Ureter (tissue), 1 donor: ENCODE data around the gene TMEM62. TPM values are rescaled to one million over a fixed set of nuclear protein-coding genes. Genes with fewer than 3 reads are reported as not detected.
A peak's percentile ranks its signal among the peaks of the same experiment; 100 is the strongest.
"Not testable (repeated sequence)": the region's sequence is repeated elsewhere in the genome, so short reads cannot be mapped to it uniquely, and the experiment has no call there.

Experiments
- DNase-seq: peaks from one replicate; pipeline ENCODE4 v3.0.0-alpha.2; 2020; ENCODE audit warnings: low spot score
- total RNA-seq: library from RNA; stranded (reverse); gene quantifications from one replicate; pipeline ENCODE4 v1.2.4, GENCODE V29; 2023
- donor health status: DM: yes; HTN: yes; CAD: no.

TMEM62 gene
- total RNA-seq, 1 donor from 2014 or later = 35.8 TPM

DNA sequence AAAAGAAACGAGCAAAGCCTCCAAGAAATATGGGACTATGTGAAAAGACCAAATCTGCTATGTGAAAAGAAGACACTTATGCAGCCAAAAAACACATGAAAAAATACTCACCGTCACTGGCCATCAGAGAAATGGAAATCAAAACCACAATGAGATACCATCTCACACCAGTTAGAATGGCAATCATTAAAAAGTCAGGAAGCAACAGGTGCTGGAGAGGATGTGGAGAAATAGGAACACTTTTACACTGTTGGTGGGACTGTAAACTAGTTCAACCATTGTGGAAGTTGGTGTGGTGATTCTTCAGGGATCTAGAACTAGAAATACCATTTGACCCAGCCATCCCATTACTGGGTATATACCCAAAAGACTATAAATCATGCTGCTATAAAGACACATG is 43.8 kb downstream of the TMEM62 start:
- not testable (repeated sequence) for DNase-seq

DNA sequence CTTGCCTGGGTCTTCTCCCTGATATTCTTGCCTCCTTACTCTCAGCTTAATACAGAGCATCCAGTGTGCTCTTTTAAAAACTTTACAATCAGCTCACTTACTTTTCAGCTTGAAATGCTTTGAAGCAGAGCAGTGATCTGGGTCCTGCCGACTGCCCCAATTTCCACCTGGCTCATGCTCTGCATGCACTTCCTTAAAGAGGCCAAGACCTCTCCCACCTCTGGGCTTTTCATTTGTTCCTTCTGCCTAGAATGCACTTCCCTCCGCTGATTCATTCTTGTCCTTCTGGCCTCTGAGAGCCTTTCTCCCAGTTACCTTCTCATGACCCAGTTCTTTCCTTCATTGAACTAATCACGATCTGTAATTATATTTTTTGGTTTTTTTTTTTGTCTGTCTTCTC is 49.9 kb downstream of the TMEM62 start:
- DNase-seq = no peak

DNA sequence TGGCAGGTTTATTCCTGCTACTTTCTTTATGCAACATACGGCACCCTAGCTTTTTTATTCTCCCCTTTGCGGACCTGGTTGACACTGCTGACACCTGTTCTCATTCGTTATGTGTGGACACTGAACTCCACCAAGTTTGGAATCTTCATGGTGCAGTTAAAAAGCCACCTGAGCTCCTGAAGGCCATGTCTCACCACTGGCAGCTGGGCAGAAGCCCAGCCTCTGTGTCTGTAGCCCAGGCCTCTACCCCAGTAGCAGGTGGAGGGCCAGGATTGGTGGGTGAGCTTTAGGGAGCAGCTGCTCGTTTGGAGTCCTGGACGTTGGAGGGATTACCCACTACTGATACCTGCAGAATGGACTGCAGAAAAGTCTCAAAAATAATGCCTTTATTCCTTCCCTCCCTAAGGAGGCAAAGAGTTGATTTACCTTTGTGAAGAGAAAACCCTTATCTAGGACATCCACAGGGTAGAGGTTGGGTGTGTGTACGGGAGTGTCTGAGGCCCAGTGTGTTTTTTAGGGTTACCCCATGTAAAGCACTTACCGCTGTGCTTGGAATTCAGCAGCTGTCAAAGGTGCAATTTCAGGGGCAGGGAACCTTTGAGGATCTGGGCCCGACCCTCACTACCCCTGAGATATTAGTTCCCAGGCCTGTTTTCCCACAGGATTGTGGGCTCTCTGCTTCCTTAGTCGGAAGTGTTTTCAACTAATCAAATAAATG is 51.2 kb downstream of the TMEM62 start:
- DNase-seq = no peak

DNA sequence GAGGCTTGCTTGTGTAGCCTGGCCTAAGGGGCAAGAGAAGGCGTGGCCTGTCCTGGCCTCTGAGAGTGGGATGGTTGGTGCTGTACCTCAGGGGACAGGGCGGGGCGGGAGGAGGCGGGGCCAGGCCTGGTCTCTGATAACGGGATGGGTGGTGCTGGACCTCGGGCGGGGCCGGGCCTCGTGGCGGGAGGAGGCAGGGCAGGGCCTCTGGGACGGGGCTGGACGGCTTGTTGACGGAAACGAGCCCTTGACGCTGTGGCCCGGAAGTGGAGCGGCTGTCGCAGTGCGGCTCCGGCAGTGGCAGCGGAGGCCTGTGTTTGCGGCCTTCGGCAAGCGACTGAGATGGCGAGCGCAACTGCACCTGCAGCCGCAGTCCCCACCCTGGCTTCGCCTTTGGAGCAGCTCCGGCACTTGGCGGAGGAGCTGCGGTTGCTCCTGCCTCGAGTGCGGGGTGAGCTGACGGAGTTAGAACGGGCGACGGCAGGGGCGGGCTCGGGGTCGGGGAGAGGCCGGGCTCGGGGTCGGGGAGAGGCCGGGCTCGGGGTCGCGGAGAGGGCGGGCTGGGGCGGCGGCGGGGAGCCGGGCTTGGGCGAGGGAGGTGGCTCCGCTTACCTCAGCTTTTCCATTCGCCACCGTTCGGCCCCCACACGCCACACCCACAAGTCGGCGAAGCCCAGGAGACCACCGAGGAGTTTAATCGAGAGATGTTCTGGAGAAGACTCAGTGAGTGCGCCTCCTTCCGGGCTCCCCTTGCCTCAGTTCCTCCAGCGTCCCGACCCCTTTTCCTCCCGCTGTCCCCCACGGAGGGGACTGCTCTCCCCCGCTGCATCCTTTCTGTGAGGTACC is 52.0 kb downstream of the TMEM62 start, which contains the start of gene CCNDBP1:
TSS of gene CCNDBP1 (plus strand) at position 247 of the 846 bp plus-strand sequence. CDS start at position 343, 96 bp downstream.
- peak; percentile 97 for DNase-seq

DNA sequence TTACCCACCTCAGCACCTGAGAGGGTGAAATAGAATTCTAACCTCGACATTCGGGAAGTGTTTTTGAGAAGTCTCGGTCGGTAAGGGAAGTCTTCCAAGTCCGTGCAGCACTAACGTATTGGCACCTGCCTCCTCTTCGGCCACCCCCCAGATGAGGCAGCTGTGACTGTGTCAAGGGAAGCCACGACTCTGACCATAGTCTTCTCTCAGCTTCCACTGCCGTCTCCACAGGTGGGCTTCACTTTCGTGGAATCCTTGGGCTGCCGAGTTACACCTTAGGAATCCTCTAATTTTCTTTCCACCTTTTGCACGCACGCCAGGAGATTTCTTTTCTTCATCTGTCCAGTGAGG is 52.6 kb downstream of the TMEM62 start:
- DNase-seq = no peak

DNA sequence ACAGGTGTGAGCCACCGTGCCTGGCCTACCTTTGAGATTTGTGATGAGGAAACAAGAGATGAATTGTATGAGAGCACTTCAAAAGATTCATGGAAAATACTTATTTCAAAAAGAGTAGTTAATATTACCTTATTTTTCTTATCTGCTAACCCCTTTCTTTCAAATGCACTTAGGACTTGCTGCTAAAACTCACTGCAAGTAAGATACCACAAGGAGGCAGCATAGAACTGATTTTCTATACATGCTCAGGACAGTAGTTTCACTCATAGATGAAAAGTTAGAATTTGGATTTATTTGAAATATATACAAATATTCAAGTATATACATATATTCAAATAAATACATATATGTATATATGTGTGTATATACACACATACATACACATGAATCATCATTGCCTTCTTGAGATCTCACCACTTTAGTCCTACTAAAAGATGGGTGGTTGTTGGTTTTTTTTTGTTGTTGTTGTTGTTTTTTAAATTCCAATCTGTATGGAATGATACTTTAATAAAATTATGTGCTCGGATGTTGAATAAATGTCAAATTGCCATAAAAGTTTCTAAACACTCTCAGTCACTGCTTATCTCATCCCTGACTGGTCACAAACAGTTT is 54.3 kb downstream of the TMEM62 start:
- DNase-seq = no peak

DNA sequence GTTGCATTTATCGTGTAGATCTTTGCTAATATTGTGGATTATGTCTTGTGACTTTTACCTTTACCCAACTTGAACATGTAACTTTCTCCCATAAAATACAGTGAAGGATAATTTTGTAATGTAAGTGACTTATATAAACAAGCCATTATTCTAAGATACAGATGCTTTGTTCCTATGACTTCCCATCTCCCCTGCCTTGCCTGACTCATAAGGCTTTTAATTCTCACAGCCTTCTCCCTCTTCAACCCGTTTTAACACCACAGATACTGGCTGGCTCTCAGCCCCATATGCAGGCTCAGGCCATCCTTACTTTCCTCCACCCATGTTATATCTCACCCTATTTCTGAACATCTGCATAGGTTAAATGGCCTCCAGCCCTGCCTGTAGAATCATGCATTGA is 55.9 kb downstream of the TMEM62 start:
- DNase-seq = no peak

DNA sequence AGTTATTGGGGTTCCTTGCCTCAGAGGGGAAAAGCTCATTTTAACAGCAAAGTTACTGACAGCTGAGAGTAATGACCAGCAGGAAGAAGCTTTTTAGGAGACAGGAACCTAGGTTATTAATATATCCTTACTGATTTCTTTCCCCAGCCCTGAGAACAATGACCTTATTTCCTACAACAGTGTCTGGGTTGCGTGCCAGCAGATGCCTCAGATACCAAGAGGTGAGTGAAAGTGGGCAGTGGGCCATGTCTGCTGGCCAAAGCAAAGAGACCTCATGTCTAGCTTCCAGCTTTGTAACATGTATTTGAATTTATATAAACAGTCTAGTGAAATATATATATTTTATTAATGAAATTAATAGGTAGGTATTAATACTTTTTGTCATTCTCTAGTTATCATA is 56.8 kb downstream of the TMEM62 start:
- no peak for DNase-seq

DNA sequence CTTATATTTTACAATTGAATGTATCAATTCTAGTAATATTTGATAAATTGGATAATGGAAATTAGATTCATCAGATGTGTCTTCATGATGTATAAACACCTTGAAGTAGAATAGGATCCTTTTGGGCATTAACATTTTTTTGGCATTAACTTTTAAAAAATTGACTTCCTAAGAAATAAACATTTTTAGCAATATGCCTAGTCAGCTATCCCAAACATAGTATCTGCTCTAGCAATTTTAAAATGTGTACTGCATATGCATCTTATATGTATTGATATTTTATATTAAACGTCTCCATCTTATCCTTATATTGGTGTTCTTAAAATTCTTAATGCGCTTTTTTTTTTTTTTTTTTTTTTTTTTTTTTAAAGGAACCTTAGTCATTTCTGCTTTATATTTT is 60.3 kb downstream of the TMEM62 start:
- no peak for DNase-seq

DNA sequence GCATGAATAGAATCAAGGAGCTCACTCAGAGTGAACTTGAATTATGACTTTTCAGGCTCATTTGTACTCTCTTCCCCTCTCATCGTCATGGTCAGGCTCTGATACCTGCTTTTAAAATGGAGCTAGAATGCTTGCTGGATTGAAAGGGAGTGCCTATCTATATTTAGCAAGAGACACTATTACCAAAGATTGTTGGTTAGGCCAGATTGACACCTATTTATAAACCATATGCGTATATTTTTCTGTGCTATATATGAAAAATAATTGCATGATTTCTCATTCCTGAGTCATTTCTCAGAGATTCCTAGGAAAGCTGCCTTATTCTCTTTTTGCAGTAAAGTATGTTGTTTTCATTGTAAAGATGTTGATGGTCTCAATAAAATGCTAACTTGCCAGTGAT is 61.4 kb downstream of the TMEM62 start:
- DNase-seq = no peak

DNA sequence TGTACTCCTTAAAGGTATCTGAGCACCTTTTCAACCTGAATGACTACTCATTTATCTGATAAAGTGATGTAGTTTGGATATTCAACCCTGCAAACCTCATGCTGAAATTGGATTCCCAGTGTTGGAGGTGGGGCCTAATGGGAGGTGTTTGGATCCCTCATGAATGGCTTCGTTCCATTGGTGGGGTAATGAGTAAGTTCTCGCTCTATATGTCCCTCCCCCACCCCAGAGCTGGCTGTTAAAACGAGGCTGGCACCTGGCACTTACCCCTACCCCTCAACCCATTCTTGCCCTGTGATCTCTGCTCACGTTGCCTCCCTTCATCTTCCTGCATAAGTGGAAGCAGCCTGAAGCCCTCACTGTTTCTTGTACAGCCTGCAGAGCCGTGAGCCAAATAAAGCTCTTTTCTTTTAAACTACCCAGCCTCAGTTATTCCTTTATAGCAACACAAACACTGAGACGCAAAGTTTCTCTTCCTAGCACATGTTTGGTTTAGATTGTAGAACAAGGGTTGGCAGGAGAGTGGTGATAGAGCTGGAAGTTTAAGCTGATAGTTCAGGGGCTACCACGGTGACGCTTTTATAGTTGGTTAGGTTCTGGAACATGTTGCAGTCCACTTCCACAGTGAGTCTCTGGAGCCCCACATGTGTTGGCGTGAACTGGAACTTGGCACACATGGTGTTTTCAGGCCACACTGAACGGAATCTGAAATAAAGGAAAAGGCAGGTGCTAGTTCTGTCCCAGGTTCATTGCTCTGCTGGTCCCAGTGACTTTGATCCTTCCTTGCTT is 63.6 kb downstream of the TMEM62 start:
- no peak for DNase-seq

DNA sequence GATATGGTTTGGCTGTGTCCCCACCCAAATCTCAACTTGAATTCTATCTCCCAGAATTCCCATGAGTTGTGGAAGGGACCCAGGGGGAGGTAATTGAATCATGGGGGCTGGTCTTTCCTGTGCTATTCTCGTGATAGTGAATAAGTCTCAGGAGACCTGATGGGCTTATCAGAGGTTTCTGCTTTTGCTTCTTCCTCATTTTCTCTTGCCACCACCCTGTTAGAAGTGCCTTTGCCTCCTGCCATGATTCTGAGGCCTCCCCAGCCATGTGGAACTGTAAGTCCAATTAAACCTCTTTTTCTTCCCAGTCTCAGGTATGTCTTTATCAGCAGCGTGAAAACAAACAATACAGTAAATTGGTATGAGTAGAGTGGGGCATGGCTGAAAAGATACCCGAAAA is 64.4 kb downstream of the TMEM62 start:
- not testable (repeated sequence) for DNase-seq

DNA sequence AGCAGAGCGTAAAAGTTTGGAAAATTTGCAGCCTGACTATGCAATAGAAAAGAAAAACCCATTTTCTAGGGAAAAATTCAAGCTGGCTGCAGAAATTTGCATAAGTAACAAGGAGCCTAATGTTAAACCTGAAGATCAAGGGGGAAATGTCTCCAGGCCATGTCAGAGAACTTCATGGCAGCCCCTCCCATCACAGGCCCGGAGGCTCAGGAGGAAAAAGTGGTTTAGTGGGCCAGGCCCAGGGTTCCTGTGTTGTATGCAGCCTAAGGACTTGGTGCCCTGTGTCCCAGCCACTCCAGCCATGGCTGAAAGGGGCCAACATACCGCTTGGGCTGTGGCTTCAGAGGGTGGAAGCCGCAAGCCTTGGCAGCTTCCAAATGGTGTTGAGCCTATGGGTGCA is 65.2 kb downstream of the TMEM62 start:
- DNase-seq = not testable (repeated sequence)

DNA sequence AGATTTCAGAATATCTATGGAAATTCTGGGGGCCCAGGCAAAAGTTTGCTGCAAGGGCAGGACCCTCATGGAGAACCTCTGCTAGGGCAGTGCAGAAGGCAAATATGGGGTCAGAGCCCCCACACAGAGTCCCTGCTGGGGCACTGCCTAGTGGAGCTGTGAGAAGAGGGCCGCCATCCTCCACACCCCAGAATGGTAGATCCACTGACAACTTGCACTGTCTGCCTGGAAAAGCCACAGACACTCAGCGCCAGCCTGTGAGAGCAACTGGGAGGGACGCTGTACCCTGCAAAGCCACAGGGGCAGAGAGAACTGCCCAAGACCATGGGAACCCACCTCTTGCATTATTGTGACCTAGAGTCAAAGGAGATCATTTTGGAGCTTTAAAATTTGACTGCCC is 65.6 kb downstream of the TMEM62 start:
- no peak for DNase-seq

DNA sequence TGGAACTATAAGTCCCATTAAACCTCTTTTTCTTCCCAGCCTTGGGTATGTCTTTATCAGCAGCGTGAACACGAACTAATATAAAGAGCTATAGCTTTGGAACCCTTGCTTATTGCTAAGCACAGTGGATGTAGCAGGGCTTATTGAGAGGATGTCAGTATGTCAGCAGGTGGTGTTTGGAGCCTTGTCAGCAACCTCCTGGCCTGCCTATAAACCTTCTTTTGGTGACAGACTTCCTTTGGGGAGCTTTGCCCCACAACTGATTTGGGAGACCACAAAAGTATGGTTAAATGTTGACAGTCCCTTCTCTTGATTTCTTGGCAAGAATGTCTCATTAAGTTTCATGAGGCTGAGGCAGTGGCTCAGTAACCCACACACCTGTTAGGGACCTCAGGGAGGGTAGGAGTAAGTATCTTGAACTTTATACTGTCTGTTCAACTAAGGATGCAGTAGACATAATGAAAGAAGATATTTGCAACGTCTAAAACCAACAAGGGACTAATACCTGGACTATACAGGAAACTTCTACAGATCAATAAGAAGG is 66.6 kb downstream of the TMEM62 start:
- no peak for DNase-seq

DNA sequence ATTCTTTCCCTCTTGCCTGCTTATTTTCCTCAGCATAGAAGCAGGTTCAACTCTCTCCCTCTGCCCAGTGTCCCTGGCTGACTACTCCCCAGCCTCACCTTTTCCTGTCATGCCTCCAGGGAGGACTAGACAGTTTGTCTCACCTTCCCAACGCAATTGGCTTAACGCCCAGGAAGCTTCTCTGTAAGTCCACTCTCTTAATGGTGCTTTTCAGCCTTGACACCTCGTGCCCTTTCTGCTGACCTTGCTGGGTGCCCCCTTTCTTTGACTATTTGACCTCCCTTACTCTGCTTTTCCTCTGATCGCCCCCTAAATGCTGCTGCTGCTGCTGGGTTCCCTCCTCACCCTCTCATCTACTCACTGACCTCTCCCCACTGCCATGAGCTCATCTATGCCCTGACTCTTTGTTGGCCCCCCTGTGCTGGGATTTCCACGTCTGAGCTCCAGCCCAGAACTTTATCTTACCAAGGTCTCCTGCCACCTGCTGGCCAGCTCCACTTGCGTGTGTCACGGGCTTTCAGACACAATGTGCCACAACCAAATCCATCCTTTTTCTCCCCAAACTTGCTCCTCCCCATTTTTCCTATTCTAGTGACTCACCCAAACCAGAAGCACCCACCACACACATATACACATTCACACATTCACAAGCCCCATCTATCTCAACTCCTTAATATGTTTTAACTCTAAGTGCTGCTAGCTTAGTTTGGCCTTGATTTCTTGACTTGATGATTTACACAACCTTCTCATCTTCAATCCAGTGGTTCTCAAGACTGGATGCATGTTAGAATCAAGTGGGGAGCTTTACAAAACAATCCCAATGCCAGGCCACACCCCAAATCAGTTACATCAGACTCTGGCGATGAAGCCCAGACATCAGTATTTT is 70.9 kb downstream of the TMEM62 start:
- no peak for DNase-seq

DNA sequence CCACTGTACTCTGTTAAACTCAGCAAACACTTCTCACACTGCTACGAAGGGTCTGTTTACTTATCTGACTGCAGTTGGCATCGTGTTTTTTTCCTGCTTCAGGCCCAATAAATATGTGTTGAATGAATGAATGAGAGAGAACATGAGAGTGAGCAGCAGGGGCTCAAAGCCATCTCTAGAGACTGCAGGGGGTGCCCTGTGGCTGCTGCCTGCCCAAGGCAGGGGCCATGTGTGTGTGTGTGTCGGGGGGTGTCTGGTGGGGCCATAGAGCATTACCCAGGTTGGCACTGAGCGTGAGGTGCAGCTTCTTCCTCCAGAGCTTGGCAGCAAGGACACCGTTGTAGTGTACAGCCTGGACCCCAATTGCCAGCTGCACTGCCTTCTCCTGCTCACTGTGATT is 72.7 kb downstream of the TMEM62 start:
- no peak for DNase-seq

DNA sequence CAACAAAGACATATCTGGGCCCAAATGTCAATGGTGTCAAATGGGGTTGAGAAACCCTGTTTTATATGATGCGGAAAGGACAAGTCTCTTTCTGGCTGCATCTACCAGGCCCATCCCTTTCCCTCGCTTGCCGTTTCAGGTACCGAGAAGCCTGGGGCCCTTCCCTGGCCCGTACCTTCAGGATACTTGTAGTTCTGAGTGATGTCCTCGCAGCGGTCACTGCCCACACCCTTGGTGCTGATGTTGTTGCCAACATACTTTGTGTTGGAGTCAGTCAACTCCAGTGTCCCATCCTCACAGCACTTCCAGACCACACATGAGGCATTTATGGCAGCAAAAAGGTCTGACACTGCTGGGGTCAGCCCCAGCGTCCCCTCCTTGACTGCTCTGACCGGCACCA is 73.6 kb downstream of the TMEM62 start:
- DNase-seq = no peak

DNA sequence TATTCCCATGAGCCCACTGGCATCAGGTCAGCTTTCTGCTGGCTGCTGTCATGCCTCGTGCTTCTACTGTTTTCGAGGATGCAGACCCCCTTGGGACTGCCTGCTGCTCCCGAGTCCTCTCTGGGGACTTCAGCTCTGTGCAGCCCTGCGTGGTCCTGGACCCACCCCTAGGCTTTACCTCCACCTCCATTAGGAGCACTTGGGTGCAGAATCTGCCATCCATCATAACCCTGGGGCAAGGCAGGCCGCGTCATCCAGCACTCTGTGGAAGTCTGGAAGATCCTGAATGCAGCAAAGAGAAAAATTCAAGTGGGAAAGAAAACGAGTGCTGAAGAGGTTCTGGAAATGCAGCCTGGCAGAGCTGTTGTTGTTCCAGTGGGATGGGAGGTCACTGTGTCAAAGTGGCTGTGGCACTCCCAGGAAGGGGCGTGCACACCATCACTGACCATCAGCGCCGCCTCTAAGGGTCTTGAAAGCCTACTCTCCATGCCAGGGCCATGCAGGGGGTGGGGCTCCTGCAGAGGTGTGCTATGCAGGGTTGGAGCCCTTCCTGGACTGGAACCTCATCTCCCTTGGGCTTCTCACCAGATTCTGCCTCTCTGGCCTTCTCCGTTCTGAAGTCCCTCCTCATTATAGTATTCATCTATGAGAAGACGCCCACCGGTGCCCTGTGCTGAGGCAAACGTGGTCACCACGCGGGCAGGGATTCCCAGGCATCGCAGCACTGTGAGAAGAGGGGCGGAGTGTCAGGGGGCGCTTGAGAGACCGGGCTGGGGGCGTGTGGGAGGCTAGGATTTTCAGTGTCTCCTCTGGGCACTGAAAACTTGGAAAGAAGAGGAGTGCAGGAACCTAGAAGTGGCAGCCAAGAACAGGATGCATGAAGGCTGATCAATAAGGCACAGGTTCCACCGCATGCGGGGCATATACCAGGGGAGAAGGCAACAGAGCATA is 74.9 kb downstream of the TMEM62 start:
- no peak for DNase-seq
